CD4-positive, alpha-beta T cell treated with Interleukin-2 at 100 ng/mL for 4 hours (primary cell): Measurements from ENCODE around the gene TRIM33.
A peak's percentile ranks its signal among the peaks of the same experiment; 100 is the strongest.
"Not testable (repeated sequence)": the region's sequence is repeated elsewhere in the genome, so short reads cannot be mapped to it uniquely, and the experiment has no call there.

Source experiments
- DNase-seq: peaks from one replicate; pipeline ENCODE4 v3.0.0-alpha.2; 2020; ENCODE audit warnings: low spot score

The TRIM33 gene

GRCh38 chr1:114467491-114467890, 43.5 kb downstream of the TRIM33 start:
- DNase-seq = peak; percentile 16

DNA sequence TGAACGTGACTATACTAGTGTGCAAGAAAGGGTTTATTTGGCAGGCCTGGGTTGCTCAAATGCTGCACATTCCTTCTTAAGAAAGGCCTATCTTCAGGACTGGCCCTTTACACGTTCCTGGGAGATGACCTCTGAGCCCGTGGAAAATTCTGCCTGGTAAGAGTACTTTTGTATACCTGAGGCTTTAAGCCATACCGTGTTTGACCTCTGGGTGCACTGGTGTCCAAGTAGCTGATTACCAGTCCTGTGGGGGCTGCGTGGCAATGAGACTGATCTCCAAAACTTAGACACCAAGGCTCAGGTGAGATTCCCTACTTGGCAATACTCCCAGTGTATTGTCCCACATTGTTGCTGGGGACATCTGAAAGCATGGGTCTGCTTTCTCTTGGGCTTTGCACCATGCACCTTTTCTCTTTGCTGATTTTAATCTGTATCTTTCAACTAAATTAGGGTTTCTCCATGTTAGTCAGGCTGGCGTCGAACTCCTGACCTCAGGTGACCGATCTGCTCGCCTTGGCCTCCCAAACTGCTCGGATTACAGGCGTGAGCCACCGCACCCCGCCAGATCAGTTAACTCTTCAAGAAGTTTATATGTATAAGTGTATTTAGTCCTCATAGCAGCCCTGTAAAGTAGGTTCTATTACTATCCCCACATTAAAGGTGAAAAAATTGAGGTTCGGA, 44.5 kb downstream of the TRIM33 start:
- no peak for DNase-seq

GRCh38 chr1:114462963-114463362, 48.0 kb downstream of the TRIM33 start:
- no peak for DNase-seq

GRCh38 chr1:114462341-114462740, 48.7 kb downstream of the TRIM33 start:
- DNase-seq = no peak

DNA sequence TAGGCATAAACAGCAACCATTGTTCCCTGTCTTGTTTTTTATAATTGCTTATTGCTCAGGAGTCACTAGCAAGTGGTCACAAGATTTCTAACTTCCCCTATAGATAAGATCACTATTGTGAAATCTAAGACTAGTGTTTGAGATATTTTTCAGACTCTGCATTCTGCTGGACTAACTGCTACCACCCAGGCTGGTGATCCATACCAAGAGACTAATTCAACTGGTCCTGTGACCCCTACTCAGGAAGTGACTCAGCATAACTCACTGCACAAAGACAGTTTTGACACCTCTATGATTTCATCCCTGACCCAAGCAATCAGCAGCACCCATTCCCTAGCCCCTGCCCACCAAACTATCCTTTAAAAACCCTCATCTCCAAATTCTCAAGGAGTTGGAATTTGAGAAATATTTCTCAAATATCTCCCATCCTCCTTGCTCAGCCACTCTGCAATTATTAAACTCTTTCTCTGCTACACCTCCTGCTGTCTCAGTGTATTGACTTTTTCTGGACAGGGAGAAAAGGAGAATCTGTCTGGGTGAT, 52.7 kb downstream of the TRIM33 start:
- DNase-seq = no peak

GRCh38 chr1:114457675-114458236, 53.2 kb downstream of the TRIM33 start:
- DNase-seq = no peak

GRCh38 chr1:114456586-114456985, 54.4 kb downstream of the TRIM33 start:
- no peak for DNase-seq

DNA sequence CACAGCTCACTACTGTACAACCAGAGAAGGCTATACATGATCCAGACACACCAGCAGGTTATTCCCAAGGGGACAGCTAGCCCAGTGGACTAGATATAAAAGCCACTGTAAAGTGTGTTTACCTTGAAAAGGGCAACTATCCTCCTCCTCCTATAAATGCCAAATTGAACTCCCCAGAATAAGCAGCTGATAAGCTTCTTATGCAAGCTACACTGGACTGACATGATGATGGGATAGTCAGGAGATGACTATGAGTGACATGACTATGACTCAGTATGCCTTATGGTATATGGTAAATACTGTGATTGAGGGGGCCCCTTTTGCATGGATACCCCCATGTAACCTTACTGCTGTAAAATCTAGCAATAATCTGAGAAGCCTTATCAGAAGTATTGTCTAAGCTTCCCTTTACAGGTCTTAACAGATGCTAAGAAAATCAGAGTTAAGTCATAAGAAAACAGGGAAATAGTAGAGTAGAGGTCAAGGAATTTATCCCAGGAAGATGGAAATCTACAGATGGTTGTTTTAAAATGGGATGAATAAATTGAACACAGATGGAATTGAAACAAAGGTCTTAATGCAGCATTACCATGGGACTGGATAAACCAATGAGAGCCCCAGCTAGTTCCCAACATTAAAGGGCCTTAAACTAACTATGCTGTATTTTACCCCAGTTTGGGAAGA, 55.8 kb downstream of the TRIM33 start:
- DNase-seq = no peak

DNA sequence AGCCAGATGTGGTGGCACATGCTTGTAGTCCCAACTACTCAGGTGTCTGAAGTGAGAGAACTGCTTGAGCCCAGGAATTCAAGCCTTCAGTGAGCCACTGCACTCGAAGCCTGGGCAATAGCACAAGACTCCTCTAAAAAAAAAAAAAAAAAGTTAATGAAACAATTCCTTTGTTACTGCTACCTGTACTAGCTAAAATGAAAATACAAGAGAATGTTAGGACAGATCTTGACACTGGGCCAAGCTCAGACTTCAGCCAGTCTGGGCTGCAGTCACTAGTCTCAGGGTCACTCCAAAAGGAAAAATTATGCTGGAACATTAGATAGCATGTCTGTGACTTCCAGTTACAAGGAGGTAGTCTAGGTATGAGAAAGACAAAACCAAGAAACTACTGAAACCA, 56.5 kb downstream of the TRIM33 start:
- no peak for DNase-seq

- no peak for DNase-seq
Observed at GRCh38 chr1:114453361-114453784, 57.6 kb downstream of the TRIM33 start.

- no peak for DNase-seq
Observed at GRCh38 chr1:114448370-114449036, 62.5 kb downstream of the TRIM33 start.

GRCh38 chr1:114446198-114446597, 64.8 kb downstream of the TRIM33 start:
- DNase-seq = no peak

DNA sequence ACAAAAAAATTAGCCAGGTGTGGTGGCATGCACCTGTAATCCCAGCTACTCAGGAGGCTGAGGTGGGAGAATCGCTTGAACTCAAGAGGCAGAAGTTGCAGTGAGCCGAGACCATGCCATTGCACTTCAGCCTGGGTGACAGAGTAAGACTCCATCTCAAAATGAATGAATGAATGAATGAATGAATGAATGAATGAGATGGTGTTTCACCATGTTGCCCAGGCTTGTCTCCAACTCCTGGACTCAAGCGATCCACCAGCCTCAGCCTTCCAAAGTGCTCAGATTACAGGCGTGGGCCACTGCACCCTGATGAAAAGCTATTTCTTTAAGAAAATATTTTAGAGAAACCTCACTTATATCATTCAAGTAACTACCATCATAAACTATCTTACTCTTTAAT, 67.8 kb downstream of the TRIM33 start:
- not testable (repeated sequence) for DNase-seq

DNA sequence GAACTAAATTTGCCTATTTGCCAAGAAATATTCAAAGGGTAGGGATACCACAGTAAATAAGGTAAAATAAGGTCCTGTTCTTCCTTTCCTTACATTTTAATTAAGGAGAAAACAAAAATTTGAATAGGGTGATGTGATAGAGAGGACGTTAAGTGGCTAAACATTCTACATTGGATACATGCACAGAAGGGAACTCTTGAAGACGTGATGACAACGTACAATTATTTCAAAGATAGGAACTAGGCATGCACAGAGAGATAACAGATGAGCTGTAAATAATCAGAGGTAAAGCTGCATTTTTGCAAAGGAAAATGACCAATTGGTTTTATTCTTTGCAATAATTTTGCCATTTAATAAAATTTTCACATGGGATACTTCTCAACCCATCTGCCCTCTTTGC, 69.7 kb downstream of the TRIM33 start:
- DNase-seq = no peak

GRCh38 chr1:114439369-114439768, 71.6 kb downstream of the TRIM33 start:
- no peak for DNase-seq

DNA sequence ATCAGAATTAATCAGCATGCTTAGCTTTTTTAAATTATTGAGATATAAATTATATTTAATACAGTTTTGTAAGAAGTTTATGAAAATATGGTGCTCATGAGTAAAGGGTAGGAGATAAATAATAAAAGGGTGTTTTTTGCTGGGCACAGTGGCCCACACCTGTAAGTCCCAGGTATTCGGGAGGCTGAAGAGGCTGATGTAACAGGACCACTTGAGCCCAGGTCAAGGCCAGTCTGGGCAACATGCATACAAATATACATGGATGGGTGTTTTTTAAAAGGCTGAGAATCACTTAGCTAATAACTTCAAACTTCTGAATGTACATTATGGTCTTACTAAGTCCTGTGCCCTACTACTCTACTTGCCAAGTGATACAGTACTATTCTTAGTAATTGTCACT, 73.2 kb downstream of the TRIM33 start:
- no peak for DNase-seq

- DNase-seq = no peak
Observed at GRCh38 chr1:114436799-114437198, 74.2 kb downstream of the TRIM33 start.

GRCh38 chr1:114435088-114435715, 75.8 kb downstream of the TRIM33 start:
- no peak for DNase-seq

- no peak for DNase-seq
Observed at GRCh38 chr1:114431026-114431425, 80.0 kb downstream of the TRIM33 start.

GRCh38 chr1:114428083-114428754, 82.8 kb downstream of the TRIM33 start:
- peak; percentile 25 for DNase-seq

- no peak for DNase-seq
Observed at GRCh38 chr1:114427612-114428011, 83.4 kb downstream of the TRIM33 start.

DNA sequence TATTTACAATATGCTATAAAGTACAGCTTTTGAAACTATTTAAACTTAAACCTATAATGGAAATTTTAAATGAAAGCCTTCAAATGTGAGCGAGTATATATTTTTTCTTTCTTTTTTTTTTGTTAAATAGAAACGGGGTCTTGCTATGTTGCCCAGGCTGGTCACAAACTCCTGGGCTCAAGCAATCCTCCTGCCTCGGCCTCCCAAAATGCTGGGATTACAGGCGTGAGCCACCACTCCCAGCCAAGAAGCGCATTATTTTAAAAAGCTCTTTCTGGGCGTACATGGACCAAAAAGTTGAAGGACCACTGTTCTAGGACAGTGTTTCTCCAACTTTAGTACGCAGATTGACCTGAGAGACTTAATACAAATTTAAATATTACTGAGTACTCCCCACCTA, 87.5 kb downstream of the TRIM33 start:
- DNase-seq = no peak
